ENCODE measurements around the gene SNRNP48. TPM values are rescaled to one million over a fixed set of nuclear protein-coding genes. Genes with fewer than 3 reads are reported as not detected.

SNRNP48 gene
- total RNA-seq, 1 experiment from 2014 or later: 17.6 TPM

DNA sequence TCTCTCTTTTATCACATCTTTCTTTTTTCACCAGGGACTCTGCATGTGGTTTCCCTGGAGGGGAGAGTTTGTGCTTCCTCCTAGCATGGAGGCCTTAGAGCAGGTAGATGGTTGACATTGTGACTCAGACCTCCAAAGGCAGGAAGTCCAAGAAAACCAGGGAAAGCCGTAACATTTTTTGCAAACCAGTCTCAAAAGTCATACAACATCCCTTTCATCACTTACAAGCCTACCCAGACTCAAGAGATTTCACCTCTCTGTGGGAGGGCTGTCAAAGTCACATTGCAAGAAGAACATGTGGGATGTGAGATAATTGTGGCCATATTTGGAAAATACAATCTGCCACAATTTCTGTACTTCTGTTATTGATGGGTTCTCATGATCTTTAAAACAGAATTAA, 46.2 kb downstream of the SNRNP48 start:
- no peaks in the 10 kb centered on the region for H3K4me1 Mint-ChIP-seq
- CTCF ChIA-PET: no interaction called here
- no peak overlapping the region for H3K4me3 Mint-ChIP-seq
- TF ChIP-seq ZBTB21 (CRISPR knock-in tag; IDR thresholded peaks at IDR 0.05; ENCODE audit: borderline replicate concordance) (no peak), CREB1 (CRISPR knock-in tag; IDR thresholded peaks at IDR 0.05) (no peak), ZNF671 (CRISPR knock-in tag; IDR thresholded peaks at IDR 0.05) (no peak), NR3C1 (CRISPR knock-in tag; conservative IDR thresholded peaks at IDR 0.05; ENCODE audit: low read depth) (no peak), ELF4 (CRISPR knock-in tag; IDR thresholded peaks at IDR 0.05; ENCODE audit: low read depth) (no peak), NFATC4 (CRISPR knock-in tag; IDR thresholded peaks at IDR 0.05) (no peak), CREM (CRISPR knock-in tag; IDR thresholded peaks at IDR 0.05) (no peak), EMX1 (CRISPR knock-in tag; IDR thresholded peaks at IDR 0.05) (no peak), ZNF121 (CRISPR knock-in tag; IDR thresholded peaks at IDR 0.05) (no peak), SOX15 (CRISPR knock-in tag; IDR thresholded peaks at IDR 0.05) (no peak)
- TF ChIP-seq, protein P1, sequence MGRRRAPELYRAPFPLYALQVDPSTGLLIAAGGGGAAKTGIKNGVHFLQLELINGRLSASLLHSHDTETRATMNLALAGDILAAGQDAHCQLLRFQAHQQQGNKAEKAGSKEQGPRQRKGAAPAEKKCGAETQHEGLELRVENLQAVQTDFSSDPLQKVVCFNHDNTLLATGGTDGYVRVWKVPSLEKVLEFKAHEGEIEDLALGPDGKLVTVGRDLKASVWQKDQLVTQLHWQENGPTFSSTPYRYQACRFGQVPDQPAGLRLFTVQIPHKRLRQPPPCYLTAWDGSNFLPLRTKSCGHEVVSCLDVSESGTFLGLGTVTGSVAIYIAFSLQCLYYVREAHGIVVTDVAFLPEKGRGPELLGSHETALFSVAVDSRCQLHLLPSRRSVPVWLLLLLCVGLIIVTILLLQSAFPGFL (CRISPR knock-in tag; IDR thresholded peaks at IDR 0.05; ENCODE audit: borderline replicate concordance): no peak
- TF ChIP-seq, protein P2, sequence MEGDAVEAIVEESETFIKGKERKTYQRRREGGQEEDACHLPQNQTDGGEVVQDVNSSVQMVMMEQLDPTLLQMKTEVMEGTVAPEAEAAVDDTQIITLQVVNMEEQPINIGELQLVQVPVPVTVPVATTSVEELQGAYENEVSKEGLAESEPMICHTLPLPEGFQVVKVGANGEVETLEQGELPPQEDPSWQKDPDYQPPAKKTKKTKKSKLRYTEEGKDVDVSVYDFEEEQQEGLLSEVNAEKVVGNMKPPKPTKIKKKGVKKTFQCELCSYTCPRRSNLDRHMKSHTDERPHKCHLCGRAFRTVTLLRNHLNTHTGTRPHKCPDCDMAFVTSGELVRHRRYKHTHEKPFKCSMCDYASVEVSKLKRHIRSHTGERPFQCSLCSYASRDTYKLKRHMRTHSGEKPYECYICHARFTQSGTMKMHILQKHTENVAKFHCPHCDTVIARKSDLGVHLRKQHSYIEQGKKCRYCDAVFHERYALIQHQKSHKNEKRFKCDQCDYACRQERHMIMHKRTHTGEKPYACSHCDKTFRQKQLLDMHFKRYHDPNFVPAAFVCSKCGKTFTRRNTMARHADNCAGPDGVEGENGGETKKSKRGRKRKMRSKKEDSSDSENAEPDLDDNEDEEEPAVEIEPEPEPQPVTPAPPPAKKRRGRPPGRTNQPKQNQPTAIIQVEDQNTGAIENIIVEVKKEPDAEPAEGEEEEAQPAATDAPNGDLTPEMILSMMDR (IDR thresholded peaks at IDR 0.05): no peak
- TF ChIP-seq, protein P3, sequence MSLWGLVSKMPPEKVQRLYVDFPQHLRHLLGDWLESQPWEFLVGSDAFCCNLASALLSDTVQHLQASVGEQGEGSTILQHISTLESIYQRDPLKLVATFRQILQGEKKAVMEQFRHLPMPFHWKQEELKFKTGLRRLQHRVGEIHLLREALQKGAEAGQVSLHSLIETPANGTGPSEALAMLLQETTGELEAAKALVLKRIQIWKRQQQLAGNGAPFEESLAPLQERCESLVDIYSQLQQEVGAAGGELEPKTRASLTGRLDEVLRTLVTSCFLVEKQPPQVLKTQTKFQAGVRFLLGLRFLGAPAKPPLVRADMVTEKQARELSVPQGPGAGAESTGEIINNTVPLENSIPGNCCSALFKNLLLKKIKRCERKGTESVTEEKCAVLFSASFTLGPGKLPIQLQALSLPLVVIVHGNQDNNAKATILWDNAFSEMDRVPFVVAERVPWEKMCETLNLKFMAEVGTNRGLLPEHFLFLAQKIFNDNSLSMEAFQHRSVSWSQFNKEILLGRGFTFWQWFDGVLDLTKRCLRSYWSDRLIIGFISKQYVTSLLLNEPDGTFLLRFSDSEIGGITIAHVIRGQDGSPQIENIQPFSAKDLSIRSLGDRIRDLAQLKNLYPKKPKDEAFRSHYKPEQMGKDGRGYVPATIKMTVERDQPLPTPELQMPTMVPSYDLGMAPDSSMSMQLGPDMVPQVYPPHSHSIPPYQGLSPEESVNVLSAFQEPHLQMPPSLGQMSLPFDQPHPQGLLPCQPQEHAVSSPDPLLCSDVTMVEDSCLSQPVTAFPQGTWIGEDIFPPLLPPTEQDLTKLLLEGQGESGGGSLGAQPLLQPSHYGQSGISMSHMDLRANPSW (CRISPR knock-in tag; conservative IDR thresholded peaks at IDR 0.05; ENCODE audit: low read depth): no peak
- DNase-seq (ENCODE audit: low spot score) (no peak), ATAC-seq (no peak)
- H3K27ac Mint-ChIP-seq: no peak overlapping the region
- POLR2A ChIA-PET: no interaction called here
- no peaks in the 10 kb centered on the region for H3K27me3 Mint-ChIP-seq (ENCODE audit: low read depth)
- no peaks in the 10 kb centered on the region for H3K36me3 Mint-ChIP-seq
- peaks cover 3% of the 10 kb centered on the region for H3K9me3 Mint-ChIP-seq

DNA sequence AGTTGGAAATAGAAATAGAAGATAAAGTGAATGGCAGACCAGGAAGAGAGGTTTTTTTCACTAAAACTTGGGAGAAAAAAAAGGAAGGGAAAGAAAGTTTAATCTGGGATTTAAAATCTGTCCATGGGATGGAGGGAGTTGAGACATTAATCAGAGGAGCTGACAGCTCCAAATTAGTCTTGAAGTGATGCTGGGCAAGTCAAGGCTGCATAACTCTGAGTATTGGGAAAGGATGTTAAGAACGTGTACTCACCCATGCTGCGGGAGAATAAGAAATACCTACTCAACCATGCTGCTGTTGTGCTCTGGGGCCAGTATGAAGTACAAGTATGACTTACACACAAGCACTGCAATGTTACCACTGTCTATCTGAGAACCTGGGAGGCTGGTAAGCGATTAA, 47.5 kb downstream of the SNRNP48 start:
- ATAC-seq: no peak
- H3K4me3 Mint-ChIP-seq: no peak overlapping the region
- TF ChIP-seq, protein P4, sequence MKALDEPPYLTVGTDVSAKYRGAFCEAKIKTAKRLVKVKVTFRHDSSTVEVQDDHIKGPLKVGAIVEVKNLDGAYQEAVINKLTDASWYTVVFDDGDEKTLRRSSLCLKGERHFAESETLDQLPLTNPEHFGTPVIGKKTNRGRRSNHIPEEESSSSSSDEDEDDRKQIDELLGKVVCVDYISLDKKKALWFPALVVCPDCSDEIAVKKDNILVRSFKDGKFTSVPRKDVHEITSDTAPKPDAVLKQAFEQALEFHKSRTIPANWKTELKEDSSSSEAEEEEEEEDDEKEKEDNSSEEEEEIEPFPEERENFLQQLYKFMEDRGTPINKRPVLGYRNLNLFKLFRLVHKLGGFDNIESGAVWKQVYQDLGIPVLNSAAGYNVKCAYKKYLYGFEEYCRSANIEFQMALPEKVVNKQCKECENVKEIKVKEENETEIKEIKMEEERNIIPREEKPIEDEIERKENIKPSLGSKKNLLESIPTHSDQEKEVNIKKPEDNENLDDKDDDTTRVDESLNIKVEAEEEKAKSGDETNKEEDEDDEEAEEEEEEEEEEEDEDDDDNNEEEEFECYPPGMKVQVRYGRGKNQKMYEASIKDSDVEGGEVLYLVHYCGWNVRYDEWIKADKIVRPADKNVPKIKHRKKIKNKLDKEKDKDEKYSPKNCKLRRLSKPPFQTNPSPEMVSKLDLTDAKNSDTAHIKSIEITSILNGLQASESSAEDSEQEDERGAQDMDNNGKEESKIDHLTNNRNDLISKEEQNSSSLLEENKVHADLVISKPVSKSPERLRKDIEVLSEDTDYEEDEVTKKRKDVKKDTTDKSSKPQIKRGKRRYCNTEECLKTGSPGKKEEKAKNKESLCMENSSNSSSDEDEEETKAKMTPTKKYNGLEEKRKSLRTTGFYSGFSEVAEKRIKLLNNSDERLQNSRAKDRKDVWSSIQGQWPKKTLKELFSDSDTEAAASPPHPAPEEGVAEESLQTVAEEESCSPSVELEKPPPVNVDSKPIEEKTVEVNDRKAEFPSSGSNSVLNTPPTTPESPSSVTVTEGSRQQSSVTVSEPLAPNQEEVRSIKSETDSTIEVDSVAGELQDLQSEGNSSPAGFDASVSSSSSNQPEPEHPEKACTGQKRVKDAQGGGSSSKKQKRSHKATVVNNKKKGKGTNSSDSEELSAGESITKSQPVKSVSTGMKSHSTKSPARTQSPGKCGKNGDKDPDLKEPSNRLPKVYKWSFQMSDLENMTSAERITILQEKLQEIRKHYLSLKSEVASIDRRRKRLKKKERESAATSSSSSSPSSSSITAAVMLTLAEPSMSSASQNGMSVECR (CRISPR knock-in tag; IDR thresholded peaks at IDR 0.05; ENCODE audit: borderline replicate concordance): no peak
- no peak for DNase-seq (ENCODE audit: low spot score)
- ChIA-PET POLR2A (no interaction called here), CTCF (interaction anchor here (1.6 kb wide), 1 partner anchor 362 kb away, joined by 4 read pairs; no protein-coding TSS in a partner anchor)
- H3K27me3 Mint-ChIP-seq (ENCODE audit: low read depth): no peaks in the 10 kb centered on the region
- no peaks in the 10 kb centered on the region for H3K36me3 Mint-ChIP-seq
- H3K4me1 Mint-ChIP-seq: no peaks in the 10 kb centered on the region
- peaks cover 3% of the 10 kb centered on the region for H3K9me3 Mint-ChIP-seq
- H3K27ac Mint-ChIP-seq: no peak overlapping the region
